GM20000 (cell line): ENCODE data around the gene RASGEF1C.

ENCODE experiments used
- DNase-seq: peaks from one replicate; pipeline ENCODE4 v3.0.0; 2012; ENCODE audit warnings: low spot score
- TF ChIP-seq, protein P1 (sequence below): IDR thresholded peaks from 2 replicates; pipeline ENCODE4 v1.5.1; 2012; ENCODE audit warnings: mild to moderate bottlenecking, control low read depth; ENCODE audit errors: extremely low read depth, missing control alignments

RASGEF1C gene

DNA sequence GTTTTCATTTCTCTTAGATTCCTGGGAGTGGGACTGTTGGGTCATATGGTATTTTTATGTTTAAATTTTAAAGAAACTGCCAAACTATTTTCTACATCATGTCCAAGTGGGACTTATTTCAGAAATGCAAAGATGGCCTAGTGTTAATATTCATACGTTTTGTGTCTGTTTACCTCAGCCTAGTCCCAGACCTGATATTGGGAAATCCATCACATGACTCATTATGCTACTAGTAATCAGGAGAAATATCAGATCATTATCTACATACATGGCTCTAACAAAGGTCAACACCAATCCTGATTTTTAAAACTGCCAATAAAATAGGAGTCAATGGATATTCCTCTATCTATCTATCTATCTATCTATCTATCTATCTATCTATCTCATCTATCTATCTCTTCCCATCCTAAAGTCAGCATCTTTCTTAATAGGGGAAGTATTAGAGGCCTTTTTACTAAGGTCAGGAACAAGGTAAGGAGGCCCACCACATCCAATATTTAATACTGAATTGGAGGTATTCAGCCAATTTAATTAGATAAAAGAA, 4.7 kb downstream of the RASGEF1C start:
- TF ChIP-seq, protein P1, sequence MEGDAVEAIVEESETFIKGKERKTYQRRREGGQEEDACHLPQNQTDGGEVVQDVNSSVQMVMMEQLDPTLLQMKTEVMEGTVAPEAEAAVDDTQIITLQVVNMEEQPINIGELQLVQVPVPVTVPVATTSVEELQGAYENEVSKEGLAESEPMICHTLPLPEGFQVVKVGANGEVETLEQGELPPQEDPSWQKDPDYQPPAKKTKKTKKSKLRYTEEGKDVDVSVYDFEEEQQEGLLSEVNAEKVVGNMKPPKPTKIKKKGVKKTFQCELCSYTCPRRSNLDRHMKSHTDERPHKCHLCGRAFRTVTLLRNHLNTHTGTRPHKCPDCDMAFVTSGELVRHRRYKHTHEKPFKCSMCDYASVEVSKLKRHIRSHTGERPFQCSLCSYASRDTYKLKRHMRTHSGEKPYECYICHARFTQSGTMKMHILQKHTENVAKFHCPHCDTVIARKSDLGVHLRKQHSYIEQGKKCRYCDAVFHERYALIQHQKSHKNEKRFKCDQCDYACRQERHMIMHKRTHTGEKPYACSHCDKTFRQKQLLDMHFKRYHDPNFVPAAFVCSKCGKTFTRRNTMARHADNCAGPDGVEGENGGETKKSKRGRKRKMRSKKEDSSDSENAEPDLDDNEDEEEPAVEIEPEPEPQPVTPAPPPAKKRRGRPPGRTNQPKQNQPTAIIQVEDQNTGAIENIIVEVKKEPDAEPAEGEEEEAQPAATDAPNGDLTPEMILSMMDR = no peak
- DNase-seq = no peak

GRCh38 chr5:180202939-180203573, 6.0 kb downstream of the RASGEF1C start:
- TF ChIP-seq, protein P1 = no peak
- DNase-seq = no peak

DNA sequence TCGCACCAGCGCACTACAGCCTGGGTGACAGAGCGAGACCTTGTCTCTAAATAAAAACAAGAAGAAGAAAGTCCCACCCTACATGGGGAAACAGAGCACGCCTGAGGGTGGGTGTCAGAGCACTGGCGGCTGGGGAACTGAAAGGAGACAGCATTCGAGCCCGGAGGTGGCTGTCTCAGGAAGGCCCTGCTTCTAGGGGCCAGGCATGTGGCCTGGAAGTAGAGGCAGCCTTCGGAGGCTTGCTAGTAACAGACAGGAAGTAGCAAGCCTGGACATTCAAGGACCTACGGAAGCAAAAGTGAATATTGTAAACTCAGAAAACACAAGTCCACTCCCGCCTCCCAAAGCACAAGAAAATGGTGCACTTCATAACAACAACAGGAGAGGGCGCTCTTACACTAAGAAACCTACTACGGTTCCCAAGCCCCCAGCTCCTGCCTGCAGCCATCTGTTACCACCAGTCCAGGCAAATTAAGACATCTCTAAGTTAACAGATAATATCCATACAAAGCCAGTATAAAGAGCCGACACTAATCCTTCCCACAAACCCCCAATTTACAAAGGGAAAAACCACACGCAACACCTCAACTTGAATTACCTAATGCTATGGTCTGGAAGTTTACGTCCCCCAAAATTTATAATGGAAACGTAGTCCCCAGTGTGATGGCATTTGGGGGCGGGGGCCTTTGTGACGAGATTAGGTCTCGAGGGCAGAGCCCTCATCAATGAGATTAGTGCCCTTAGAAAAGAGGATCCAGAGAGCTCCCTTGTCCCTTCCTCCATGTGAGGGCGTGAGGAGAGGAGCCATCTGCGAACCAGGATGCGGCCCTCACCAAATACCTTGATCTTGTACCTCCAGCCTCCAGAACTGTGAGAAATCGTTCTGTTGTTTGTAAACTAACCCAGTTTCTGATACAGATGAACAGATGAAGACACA, 7.7 kb downstream of the RASGEF1C start:
- TF ChIP-seq, protein P1 = no peak
- no peak for DNase-seq

GRCh38 chr5:180199390-180199789, 9.6 kb downstream of the RASGEF1C start:
- DNase-seq = no peak
- TF ChIP-seq, protein P1 = no peak

DNA sequence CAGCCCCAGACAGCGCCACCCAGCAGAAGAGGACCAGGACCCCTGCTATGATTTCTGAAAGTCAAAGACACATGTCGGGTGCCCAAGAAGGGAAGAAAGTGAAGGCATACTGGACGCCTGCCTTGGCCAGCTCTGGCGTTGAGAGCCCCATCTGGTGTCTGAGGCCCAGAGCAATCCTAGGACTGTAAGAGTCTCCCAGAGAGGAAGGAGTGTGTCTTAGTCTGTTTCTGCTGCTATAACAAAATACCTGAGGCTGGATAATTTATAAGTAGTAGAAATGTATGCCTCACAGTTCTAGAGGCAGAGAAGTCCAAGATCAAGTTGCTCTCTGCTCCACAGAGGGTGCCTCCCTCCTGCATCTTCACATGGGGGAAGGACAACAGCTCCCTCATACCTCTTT, 10.8 kb downstream of the RASGEF1C start:
- TF ChIP-seq, protein P1 = no peak
- no peak for DNase-seq

- DNase-seq = no peak
- TF ChIP-seq, protein P1 = no peak
Observed at GRCh38 chr5:180197016-180197702, 11.9 kb downstream of the RASGEF1C start.
